Airway epithelial cell (primary cell): ENCODE data around the gene STXBP4. TPM values are rescaled to one million over a fixed set of nuclear protein-coding genes. Genes with fewer than 3 reads are reported as not detected.

ENCODE experiments used
- total RNA-seq: library from RNA; depleted of rRNA; stranded (reverse); fragments of >200 nt; gene quantifications from 2 replicates; pipeline ENCODE4 v1.2.3, GENCODE V29; 2015

Gene STXBP4
- 3.1 and 5.8 TPM in 2 replicates for total RNA-seq

GRCh38 chr17:54968262-54968987 is at the start of gene STXBP4, which contains the start of gene COX11:
TSS of gene STXBP4 (plus strand) at chr17:54968765. CDS start at chr17:54986220, 17,455 bp downstream.
TSS of gene COX11 (minus strand) at chr17:54968654. CDS start at chr17:54968646, 8 bp downstream.

Other genes starting within 250 kb of the STXBP4 start
- gene TOM1L1, start 67.9 kb upstream of the STXBP4 start, total RNA-seq, result 29.9 and 41.7 TPM in 2 replicates
- 27.0 and 30.0 TPM in 2 replicates for gene COX11, start 111 bp upstream of the STXBP4 start, total RNA-seq